Fibroblast of pulmonary artery (primary cell): ENCODE data around the gene PXK.

Experiments used
- DNase-seq: peaks from one replicate; pipeline ENCODE4 v3.0.0-alpha.2; 2010; ENCODE audit warnings: low read depth
- H3K4me3 ChIP-seq: replicated peaks from 2 replicates; pipeline ENCODE4 v1.5.1; 2011; ENCODE audit warnings: low read depth, mild to moderate bottlenecking, control low read depth, low read length, moderate library complexity
- TF ChIP-seq, protein P1 (sequence below): IDR thresholded peaks from 2 replicates; pipeline ENCODE4 v1.5.1; 2011; ENCODE audit warnings: mild to moderate bottlenecking, control low read depth, low read length, inconsistent platforms; ENCODE audit errors: missing control alignments

The PXK gene

DNA sequence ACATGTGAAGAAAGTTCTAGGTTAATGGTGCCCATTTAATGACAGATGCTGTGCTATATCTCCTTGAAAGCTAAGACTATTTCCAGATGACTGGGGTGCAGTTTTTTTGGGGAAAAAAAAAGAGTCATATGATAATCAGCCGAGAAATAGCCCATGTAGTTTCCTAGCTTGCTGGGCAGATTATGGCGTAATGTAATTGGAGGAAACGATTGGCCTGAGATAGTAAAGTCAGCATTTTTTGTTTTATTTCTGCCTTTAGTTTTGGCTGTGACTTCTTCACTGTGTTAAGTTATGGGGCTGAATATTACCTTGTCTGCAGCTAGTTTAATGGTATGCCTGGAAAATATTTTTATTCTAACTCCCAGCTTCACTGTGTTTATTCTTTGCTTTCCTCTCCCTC, 77.0 kb downstream of the PXK start:
- DNase-seq, result no peak
- H3K4me3 ChIP-seq, result no peak overlapping the region
- TF ChIP-seq, protein P1, sequence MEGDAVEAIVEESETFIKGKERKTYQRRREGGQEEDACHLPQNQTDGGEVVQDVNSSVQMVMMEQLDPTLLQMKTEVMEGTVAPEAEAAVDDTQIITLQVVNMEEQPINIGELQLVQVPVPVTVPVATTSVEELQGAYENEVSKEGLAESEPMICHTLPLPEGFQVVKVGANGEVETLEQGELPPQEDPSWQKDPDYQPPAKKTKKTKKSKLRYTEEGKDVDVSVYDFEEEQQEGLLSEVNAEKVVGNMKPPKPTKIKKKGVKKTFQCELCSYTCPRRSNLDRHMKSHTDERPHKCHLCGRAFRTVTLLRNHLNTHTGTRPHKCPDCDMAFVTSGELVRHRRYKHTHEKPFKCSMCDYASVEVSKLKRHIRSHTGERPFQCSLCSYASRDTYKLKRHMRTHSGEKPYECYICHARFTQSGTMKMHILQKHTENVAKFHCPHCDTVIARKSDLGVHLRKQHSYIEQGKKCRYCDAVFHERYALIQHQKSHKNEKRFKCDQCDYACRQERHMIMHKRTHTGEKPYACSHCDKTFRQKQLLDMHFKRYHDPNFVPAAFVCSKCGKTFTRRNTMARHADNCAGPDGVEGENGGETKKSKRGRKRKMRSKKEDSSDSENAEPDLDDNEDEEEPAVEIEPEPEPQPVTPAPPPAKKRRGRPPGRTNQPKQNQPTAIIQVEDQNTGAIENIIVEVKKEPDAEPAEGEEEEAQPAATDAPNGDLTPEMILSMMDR, result no peak

GRCh38 chr3:58411036-58411435, 78.3 kb downstream of the PXK start:
- H3K4me3 ChIP-seq, result no peak overlapping the region
- DNase-seq, result no peak
- TF ChIP-seq, protein P1, result no peak

GRCh38 chr3:58411851-58412830, 79.4 kb downstream of the PXK start:
- no peak for DNase-seq
- TF ChIP-seq, protein P1, result no peak
- H3K4me3 ChIP-seq, result no peak overlapping the region

DNA sequence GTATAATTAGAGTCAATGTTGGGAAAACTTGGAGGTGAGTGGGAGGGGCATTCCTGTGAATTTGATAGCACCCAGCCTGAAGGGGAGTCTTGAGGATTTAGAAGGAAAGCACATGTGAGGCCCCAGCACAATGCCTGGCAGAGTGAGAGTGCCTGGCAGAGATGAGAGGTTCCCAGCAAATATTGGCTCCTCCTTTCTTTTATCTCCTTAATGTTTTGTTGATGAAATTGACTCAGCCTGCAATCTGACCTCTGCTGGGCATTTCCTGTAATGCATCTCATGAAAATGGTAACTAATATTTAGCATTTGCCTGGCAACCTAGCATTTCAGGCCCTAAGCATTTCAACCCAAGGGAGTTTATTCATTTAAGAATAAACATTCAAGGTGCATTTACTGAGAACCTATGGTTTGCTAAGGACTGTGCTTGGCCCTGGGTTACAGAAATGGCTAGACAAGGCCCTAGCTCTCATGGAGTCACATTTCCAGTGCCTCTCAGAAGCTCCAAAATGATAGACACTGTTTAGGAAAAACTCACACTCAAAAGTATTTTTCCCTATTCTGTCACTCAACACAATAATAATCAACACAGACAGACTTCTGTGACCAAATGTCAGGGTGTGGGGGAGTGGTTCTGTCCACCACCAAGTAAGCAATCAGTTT, 82.0 kb downstream of the PXK start:
- TF ChIP-seq, protein P1, result peak; percentile 76
- H3K4me3 ChIP-seq, result no peak overlapping the region
- DNase-seq, result peak; percentile 84

- TF ChIP-seq, protein P1, result no peak
- DNase-seq, result no peak
Observed at GRCh38 chr3:58416191-58416590, 83.5 kb downstream of the PXK start.

GRCh38 chr3:58417075-58417474, 84.4 kb downstream of the PXK start:
- TF ChIP-seq, protein P1, result no peak
- no peak for DNase-seq

More at GRCh38 chr3:58416191-58416590, 83.5 kb downstream of the PXK start:
- H3K4me3 ChIP-seq, result no peak overlapping the region

More at GRCh38 chr3:58417075-58417474, 84.4 kb downstream of the PXK start:
- no peak overlapping the region for H3K4me3 ChIP-seq
